ENCODE data around the gene CDCA5.
A peak's percentile ranks its signal among the peaks of the same experiment; 100 is the strongest.

CDCA5 gene

GRCh38 chr11:65108469-65109123 is 24.8 kb upstream of the CDCA5 start:
- in situ Hi-C loops (cut with HindIII; ENCODE audit: low pct_unique_long_range_greater_than_20kb, low sequenced_read_pairs) = no loop called here
- no peak for TF ChIP-seq JUND (IDR thresholded peaks at IDR 0.05; ENCODE audit: low read depth)
- DNase-seq (ENCODE audit: low read depth in 1 of 2, low spot score in 1 of 2) = peak; percentile 81 to 98

- no peak for TF ChIP-seq JUND (IDR thresholded peaks at IDR 0.05; ENCODE audit: low read depth)
- in situ Hi-C loops (cut with HindIII; ENCODE audit: low pct_unique_long_range_greater_than_20kb, low sequenced_read_pairs) = no loop called here
- DNase-seq (ENCODE audit: low read depth in 1 of 2, low spot score in 1 of 2) = no peak
These were observed 24.1 kb upstream of the CDCA5 start for GRCh38 chr11:65107751-65108468.

GRCh38 chr11:65107078-65107477 is 23.2 kb upstream of the CDCA5 start:
- in situ Hi-C loops (cut with HindIII; ENCODE audit: low pct_unique_long_range_greater_than_20kb, low sequenced_read_pairs) = no loop called here
- TF ChIP-seq JUND (IDR thresholded peaks at IDR 0.05; ENCODE audit: low read depth) = no peak
- no peak for DNase-seq (ENCODE audit: low read depth in 1 of 2, low spot score in 1 of 2)

GRCh38 chr11:65104628-65105027 is 20.8 kb upstream of the CDCA5 start:
- TF ChIP-seq JUND (IDR thresholded peaks at IDR 0.05; ENCODE audit: low read depth) = no peak
- DNase-seq (ENCODE audit: low read depth in 1 of 2, low spot score in 1 of 2) = no peak
- in situ Hi-C loops (cut with HindIII; ENCODE audit: low pct_unique_long_range_greater_than_20kb, low sequenced_read_pairs) = no loop called here

DNA sequence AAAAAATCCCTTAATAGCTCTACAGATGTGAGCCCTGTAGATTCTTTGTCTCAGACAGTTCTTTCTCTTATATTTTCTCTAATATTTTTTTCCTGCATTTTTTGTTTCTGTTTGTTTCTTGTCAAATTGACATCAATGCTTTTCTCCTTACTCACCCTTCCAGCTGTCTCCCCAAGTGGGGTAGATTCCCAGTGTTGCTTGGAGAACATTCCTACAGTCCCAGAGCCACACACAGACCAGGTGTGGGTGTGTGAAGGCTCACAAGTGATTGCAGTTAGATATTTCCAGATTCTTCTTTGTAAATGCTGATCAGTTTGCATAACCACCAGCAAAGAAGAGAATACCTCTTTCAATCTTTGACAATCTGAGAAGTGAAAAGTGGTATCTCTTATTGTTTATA is 19.6 kb upstream of the CDCA5 start:
- in situ Hi-C loops (cut with HindIII; ENCODE audit: low pct_unique_long_range_greater_than_20kb, low sequenced_read_pairs) = no loop called here
- TF ChIP-seq JUND (IDR thresholded peaks at IDR 0.05; ENCODE audit: low read depth) = no peak
- no peak for DNase-seq (ENCODE audit: low read depth in 1 of 2, low spot score in 1 of 2)

- TF ChIP-seq JUND (IDR thresholded peaks at IDR 0.05; ENCODE audit: low read depth) = no peak
- in situ Hi-C loops (cut with HindIII; ENCODE audit: low pct_unique_long_range_greater_than_20kb, low sequenced_read_pairs) = no loop called here
- peak in 1 of 2 experiments; percentile 86 for DNase-seq (ENCODE audit: low read depth in 1 of 2, low spot score in 1 of 2)
These were observed 18.6 kb upstream of the CDCA5 start for GRCh38 chr11:65102142-65103095.

GRCh38 chr11:65100674-65101350 is 17.0 kb upstream of the CDCA5 start:
- in situ Hi-C loops (cut with HindIII; ENCODE audit: low pct_unique_long_range_greater_than_20kb, low sequenced_read_pairs) = no loop called here
- no peak for DNase-seq (ENCODE audit: low read depth in 1 of 2, low spot score in 1 of 2)
- no peak for TF ChIP-seq JUND (IDR thresholded peaks at IDR 0.05; ENCODE audit: low read depth)

DNA sequence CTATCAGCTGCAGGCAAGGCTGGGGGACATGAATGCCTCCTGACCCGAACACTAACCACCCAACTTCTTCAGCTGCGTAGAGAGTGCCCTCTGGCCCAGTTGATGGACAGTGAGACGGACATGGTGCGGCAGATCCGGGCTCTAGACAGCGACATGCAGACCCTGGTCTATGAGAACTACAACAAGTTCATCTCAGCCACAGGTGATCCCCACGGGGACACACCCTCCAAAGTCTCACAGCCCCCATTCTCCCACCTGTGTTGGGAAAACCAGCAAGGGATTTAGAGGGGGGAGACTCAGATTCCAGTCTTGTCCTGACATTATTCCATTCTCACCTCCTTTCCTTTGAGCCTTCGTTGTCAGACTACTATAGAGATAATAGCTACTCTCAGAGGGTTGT is 13.1 kb upstream of the CDCA5 start:
- no peak for TF ChIP-seq JUND (IDR thresholded peaks at IDR 0.05; ENCODE audit: low read depth)
- in situ Hi-C loops (cut with HindIII; ENCODE audit: low pct_unique_long_range_greater_than_20kb, low sequenced_read_pairs) = no loop called here

DNA sequence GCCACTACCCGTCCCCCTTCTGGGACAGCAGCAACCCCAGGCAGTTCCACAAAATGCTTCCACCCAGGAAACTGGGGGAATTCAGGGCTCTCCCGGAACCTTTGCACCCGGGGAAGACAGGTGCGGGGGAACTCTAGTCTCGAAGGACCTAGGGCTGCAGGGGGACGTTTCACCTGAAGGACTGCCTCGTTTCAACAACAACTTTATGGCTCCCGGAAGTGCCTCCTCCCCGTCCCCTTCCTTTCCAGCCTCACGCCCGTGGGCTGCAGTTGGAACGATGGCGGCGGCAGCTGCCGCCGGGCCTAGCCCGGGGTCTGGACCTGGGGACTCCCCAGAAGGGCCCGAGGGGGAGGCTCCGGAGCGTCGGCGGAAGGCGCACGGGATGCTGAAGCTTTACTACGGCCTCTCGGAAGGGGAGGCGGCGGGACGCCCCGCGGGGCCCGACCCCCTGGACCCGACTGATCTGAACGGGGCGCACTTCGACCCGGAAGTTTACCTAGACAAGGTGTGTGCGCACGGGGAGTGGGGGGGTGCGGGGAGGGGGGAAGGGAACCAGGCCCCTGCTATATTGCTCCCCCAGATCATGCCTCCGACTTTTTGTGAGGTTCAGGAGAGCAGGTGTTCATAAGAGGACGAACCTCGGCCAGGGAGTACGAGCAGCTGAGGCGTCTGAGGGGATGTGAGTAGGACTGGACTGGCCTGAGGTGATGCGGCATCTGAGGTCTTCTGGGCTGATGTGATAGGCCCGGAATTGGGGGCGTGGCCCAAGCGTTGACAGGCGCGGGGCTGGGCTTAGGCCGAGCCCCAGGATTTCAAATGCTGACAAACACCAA is 12.3 kb upstream of the CDCA5 start, which contains the start of gene VPS51:
Gene VPS51 (plus strand): TSS at position 241 of the 833 bp plus-strand sequence. CDS start 37 bp downstream, at position 278.
- in situ Hi-C loops (cut with HindIII; ENCODE audit: low pct_unique_long_range_greater_than_20kb, low sequenced_read_pairs) = no loop called here
- DNase-seq (ENCODE audit: low read depth in 1 of 2, low spot score in 1 of 2) = peak; percentile 91 to 96
- no peak for TF ChIP-seq JUND (IDR thresholded peaks at IDR 0.05; ENCODE audit: low read depth)

More for the DNA sequence above, 13.1 kb upstream of the CDCA5 start:
- DNase-seq (ENCODE audit: low read depth in 1 of 2, low spot score in 1 of 2) = no peak

DNA sequence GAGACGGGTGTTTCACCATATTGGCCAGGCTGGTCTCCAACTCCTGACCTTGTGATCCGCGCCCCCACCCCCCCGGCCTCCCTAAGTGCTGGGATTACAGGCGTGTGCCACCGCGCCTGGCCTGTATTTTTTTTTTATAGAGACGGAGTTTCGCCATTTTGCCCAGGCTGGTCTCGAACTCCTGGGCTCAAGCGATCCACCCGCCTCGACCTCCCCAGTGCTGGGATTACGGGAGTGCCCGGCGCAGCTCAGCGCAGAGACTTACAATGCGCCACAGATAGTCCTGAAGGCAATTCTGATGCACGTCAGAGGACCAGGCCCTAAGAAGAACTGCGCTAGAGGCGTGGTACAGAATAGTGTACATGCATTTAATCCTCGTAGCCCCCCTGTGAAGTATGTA is 11.6 kb upstream of the CDCA5 start:
- no peak for DNase-seq (ENCODE audit: low read depth in 1 of 2, low spot score in 1 of 2)
- in situ Hi-C loops (cut with HindIII; ENCODE audit: low pct_unique_long_range_greater_than_20kb, low sequenced_read_pairs) = no loop called here
- no peak for TF ChIP-seq JUND (IDR thresholded peaks at IDR 0.05; ENCODE audit: low read depth)

GRCh38 chr11:65090628-65091027 is 6.8 kb upstream of the CDCA5 start:
- in situ Hi-C loops (cut with HindIII; ENCODE audit: low pct_unique_long_range_greater_than_20kb, low sequenced_read_pairs) = no loop called here
- no peak for DNase-seq (ENCODE audit: low read depth in 1 of 2, low spot score in 1 of 2)
- TF ChIP-seq JUND (IDR thresholded peaks at IDR 0.05; ENCODE audit: low read depth) = no peak
